Calu3 (cell line): Measurements from ENCODE around the gene GPATCH4. TPM values are rescaled to one million over a fixed set of nuclear protein-coding genes. Genes with fewer than 3 reads are reported as not detected.

ENCODE experiments used
- BruUV-seq: library from RNA; stranded (reverse); fragments of 400-500 nt; replicated peaks from 2 replicates; lab custom pipeline; 2021; lab: Mats Ljungman, UMichigan
- CTCF ChIA-PET: fragments of 300-600 bp; sonication (Branson Sonifier 250); formaldehyde crosslinking; loops from one replicate; lab custom pipeline; 2022; ENCODE audit warnings: antibody characterized with exemption; lab: Charles Lee
- DNase-seq: peaks from one replicate; pipeline ENCODE4 v3.0.0; 2022
- H3K27ac Mint-ChIP-seq: one replicate; pipeline ENCODE4 v1.8.0; 2022; ENCODE audit warnings: mixed read lengths; ENCODE audit not compliant: unreplicated experiment
- H3K27me3 Mint-ChIP-seq: one replicate; pipeline ENCODE4 v1.8.0; 2022; ENCODE audit warnings: mixed read lengths; ENCODE audit not compliant: unreplicated experiment
- H3K36me3 Mint-ChIP-seq: one replicate; pipeline ENCODE4 v1.8.0; 2022; ENCODE audit warnings: mild to moderate bottlenecking, moderate library complexity, mixed read lengths; ENCODE audit not compliant: insufficient read depth, unreplicated experiment
- H3K4me1 Mint-ChIP-seq: one replicate; pipeline ENCODE4 v1.8.0; 2022; ENCODE audit warnings: mild to moderate bottlenecking, low read depth, mixed read lengths; ENCODE audit not compliant: unreplicated experiment
- H3K4me3 Mint-ChIP-seq: one replicate; pipeline ENCODE4 v1.8.0; 2022; ENCODE audit warnings: mild to moderate bottlenecking, low read depth, moderate library complexity, mixed read lengths; ENCODE audit not compliant: unreplicated experiment
- H3K9me3 Mint-ChIP-seq: one replicate; pipeline ENCODE4 v1.8.0; 2022; ENCODE audit warnings: low read depth, mixed read lengths; ENCODE audit not compliant: unreplicated experiment
- CTCF ChIP-seq: fragments of 200-600 bp; IDR thresholded peaks from one replicate; pipeline ENCODE4 v1.8.0; 2022; ENCODE audit warnings: antibody characterized with exemption; ENCODE audit not compliant: unreplicated experiment
- intact Hi-C: fragments of 100-400 bp; cut with micrococcal nuclease; formaldehyde crosslinking; loops from one replicate; pipeline ENCODE4 v1.10.0; 2022; ENCODE audit not compliant: unreplicated experiment
- total RNA-seq: library from RNA; stranded (reverse); gene quantifications from 2 replicates; pipeline ENCODE4 v1.2.3, GENCODE V29; 2022

Gene GPATCH4
- total RNA-seq, 1 experiment from 2014 or later = 52.4 TPM

- CTCF ChIA-PET = interaction anchor here (1.0 kb wide), 2 partner anchors 22 to 192 kb away, joined by 3 read pairs; no protein-coding TSS in a partner anchor
- H3K4me3 Mint-ChIP-seq = no peak overlapping the region
- intact Hi-C loops = no loop called here
- DNase-seq = no peak
- H3K9me3 Mint-ChIP-seq = no peaks in the 10 kb centered on the region
- no peak for TF ChIP-seq CTCF
- peaks cover 5% of the 10 kb centered on the region for H3K36me3 Mint-ChIP-seq
- peaks cover 7% of the 10 kb centered on the region for H3K4me1 Mint-ChIP-seq
- no peak overlapping the region for H3K27ac Mint-ChIP-seq
- H3K27me3 Mint-ChIP-seq = peaks cover 22% of the 10 kb centered on the region
- no TSS peak for BruUV-seq
These were observed 23.7 kb downstream of the GPATCH4 start for GRCh38 chr1:156577550-156577949.

GRCh38 chr1:156574039-156574633 is 27.1 kb downstream of the GPATCH4 start:
- Mint-ChIP-seq H3K4me3 (no peak overlapping the region), H3K4me1 (peaks cover 38% of the 10 kb centered on the region), H3K36me3 (peaks cover 30% of the 10 kb centered on the region), H3K27me3 (peaks cover 22% of the 10 kb centered on the region), H3K27ac (no peak overlapping the region), H3K9me3 (no peaks in the 10 kb centered on the region)
- BruUV-seq = no TSS peak
- TF ChIP-seq CTCF = no peak
- intact Hi-C loops = loop anchor here (5.0 kb wide), 2 partner anchors 72 to 102 kb away; partner anchors contain the start of gene MEF2D
- no peak for DNase-seq
- CTCF ChIA-PET = interaction anchor here (0.7 kb wide), 1 partner anchor 13 kb away, joined by 3 read pairs; no protein-coding TSS in a partner anchor

- peaks cover 39% of the 10 kb centered on the region for H3K36me3 Mint-ChIP-seq
- intact Hi-C loops = loop anchor here (5.0 kb wide), 2 partner anchors 70 to 100 kb away; partner anchors contain the start of gene MEF2D
- H3K4me3 Mint-ChIP-seq = peak overlapping the region; percentile 92
- no peak for DNase-seq
- CTCF ChIA-PET = no interaction called here
- H3K27ac Mint-ChIP-seq = peak overlapping the region; percentile 80
- BruUV-seq = no TSS peak
- peaks cover 38% of the 10 kb centered on the region for H3K4me1 Mint-ChIP-seq
- no peaks in the 10 kb centered on the region for H3K9me3 Mint-ChIP-seq
- no peak for TF ChIP-seq CTCF
- peaks cover 22% of the 10 kb centered on the region for H3K27me3 Mint-ChIP-seq
These were observed 28.6 kb downstream of the GPATCH4 start for GRCh38 chr1:156572663-156573018.

GRCh38 chr1:156571919-156572662 is 29.2 kb downstream of the GPATCH4 start, which contains the start of gene IQGAP3:
Gene IQGAP3 (minus strand): TSS chr1:156572565. CDS start chr1:156572529, 36 bp downstream.
- CTCF ChIA-PET = interaction anchor here (1.0 to 1.7 kb wide), 4 partner anchors 69 to 216 kb away, joined by 3 to 18 read pairs (median 4); no protein-coding TSS in a partner anchor
- TF ChIP-seq CTCF = no peak
- intact Hi-C loops = loop anchor here (5.0 kb wide), 2 partner anchors 70 to 100 kb away; partner anchors contain the start of gene MEF2D
- TSS peak; percentile 100 for BruUV-seq
- Mint-ChIP-seq H3K27me3 (peaks cover 22% of the 10 kb centered on the region), H3K9me3 (no peaks in the 10 kb centered on the region), H3K36me3 (peaks cover 44% of the 10 kb centered on the region), H3K27ac (peak within 1 kb of the TSS; percentile 80), H3K4me1 (peaks cover 38% of the 10 kb centered on the region), H3K4me3 (peak within 1 kb of the TSS; percentile 92)
- peak; percentile 95 for DNase-seq
